Motor neuron (in vitro differentiated cells): ENCODE data around the gene ZBTB42. TPM values are rescaled to one million over a fixed set of nuclear protein-coding genes. Genes with fewer than 3 reads are reported as not detected.
A peak's percentile ranks its signal among the peaks of the same experiment; 100 is the strongest.

Experiments used
- ATAC-seq, 8 experiments: fragments of 200-7000 bp; cut with Tn5 transposase; replicated peaks in 6 of 8; 2 replicates each; pipeline ENCODE4 v1.8.0; 2021; ENCODE audit warnings: mild to moderate bottlenecking in 8 of 8, moderate library complexity in 8 of 8
- H3K27ac ChIP-seq, 2 donors: fragments of 250-450 bp; sonication (Bioruptor Pico); 2 replicates each; pipeline ENCODE4 v1.9.0; 2021; ENCODE audit warnings: antibody characterized with exemption in 2 of 2, mild to moderate bottlenecking in 2 of 2, moderate library complexity in 1 of 2
- H3K4me1 ChIP-seq, 2 donors: fragments of 250-450 bp; sonication (Bioruptor Pico); replicated peaks in 1 of 2; 2 replicates each; pipeline ENCODE4 v1.6.1; 2021; ENCODE audit warnings: antibody characterized with exemption in 2 of 2, mild to moderate bottlenecking in 2 of 2, moderate library complexity in 1 of 2
- H3K4me3 ChIP-seq, 5 donors: fragments of 250-450 bp; sonication (Bioruptor Pico); 2 replicates each; pipeline ENCODE4 v1.9.0; 2021; ENCODE audit warnings: antibody characterized with exemption in 5 of 5, mild to moderate bottlenecking in 5 of 5, moderate library complexity in 4 of 5
- WGBS, 10 experiments: fragments of 450-650 bp; shearing (Covaris generic); methylation state at CpG; one replicate each; pipeline ENCODE4 v1.0.0; 2022; 5-methylcytosine and 5-hydroxymethylcytosine counted together
- in situ Hi-C, 9 experiments: fragments of 400-800 bp; cut with MboI; loops; one replicate each; pipeline ENCODE4 v1.15.0; 2021; ENCODE audit warnings: low sequenced_read_pairs in 9 of 9, low pct_unique_long_range_greater_than_20kb in 2 of 9; ENCODE audit not compliant: unreplicated experiment in 9 of 9
- total RNA-seq, 8 experiments: library from RNA; unstranded; fragments of 300-600 nt; gene quantifications; 2 replicates each; pipeline versions ENCODE4 v1.2.3 to v1.2.4, GENCODE V29; 2022

ZBTB42 gene
- total RNA-seq: 1 to 10 TPM in 7 of 8 experiments, under 1 TPM in 1; 0.60 to 5.0 (median 2.4) TPM

DNA sequence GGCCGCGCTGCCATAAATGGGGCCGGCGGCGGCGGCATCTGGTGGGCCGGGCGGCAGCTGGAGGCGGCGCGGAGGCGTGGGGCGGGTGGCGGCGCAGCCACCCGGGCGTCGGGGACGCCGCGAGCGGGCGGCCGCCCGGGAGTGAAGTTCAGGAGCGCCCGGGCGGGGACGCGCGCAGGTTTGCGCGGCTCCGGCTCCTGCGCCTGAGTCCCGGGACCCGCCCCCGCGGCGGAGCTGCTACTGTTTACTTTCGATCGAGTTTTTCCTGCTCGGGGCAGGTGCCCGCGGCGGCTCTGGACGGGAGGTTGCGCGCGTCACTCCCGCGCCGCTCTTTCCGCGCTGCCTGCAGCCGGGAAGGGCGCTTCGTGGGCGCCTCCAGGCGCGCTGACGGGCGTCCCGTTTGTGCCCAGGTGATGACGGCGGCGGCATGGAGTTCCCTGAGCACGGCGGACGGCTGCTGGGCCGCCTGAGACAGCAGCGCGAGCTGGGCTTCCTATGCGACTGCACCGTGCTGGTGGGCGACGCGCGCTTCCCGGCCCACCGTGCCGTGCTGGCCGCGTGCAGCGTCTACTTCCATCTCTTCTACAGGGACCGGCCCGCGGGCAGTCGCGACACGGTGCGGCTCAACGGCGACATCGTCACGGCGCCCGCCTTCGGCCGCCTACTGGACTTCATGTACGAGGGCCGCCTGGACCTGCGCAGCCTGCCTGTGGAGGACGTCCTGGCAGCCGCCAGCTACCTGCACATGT is at the start of gene ZBTB42:
TSS of gene ZBTB42 (plus strand) at position 331 of the 749 bp plus-strand sequence. CDS start at position 428, 97 bp downstream.
- in situ Hi-C loops: no loop called here
- Histone ChIP-seq H3K4me1 (peaks cover 16 to 46% of the 10 kb centered on the region in 2 donors), H3K4me3 (peak within 1 kb of the TSS; percentile 35 to 45 (median 37)), H3K27ac (peak within 1 kb of the TSS in 1 of 2 donors; percentile 81)
- 0 to 100% (median 4%) methylated on average over 1 to 13 of the region's 105 CpGs; no CpG with 5 or more reads in 6 of the 10 experiments for WGBS, 10 experiments
- ATAC-seq: peak in 3 of 8 experiments; percentile 21 to 58 (median 29)

DNA sequence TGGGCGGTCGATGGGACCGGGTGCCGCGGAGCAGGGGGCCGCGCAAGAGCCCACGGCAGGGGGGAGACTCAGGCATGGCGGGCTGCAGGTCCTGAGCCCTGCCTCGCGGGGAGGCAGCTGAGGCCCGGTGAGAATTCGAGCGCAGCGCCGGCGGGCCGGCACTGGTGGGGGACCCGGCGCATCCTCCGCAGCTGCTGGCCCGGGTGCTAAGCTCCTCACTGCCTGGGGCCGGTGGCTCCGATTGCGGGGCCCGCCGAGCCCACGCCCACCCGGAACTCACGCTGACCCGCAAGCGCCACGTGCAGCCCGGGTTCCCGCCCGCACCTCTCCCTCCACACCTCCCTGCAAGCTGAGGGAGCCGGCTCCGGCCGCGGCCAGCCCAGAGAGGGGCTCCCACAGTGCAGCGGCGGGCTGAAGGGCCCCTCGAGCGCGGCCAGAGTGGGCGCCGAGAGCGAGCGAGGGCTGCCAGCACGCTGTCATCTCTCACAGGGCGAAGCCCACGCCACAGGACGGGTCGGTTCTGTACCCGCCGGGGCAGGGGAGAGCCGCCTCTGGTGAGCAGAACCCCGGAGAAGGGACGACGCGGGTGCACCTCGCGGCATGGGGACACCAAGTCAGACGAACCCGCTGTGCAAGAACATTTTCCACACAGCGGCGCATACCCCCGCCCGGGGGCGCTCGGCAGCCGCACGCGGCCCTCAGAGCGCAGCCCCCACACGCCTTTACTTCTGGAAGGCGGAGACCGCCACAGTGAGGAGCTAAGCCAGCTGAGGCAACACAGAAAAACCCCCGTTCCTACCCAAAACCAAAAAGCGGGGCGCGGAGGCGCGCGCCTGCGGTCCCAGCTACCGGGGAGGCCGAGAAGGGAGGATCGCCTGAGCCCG is 49.1 kb upstream of the ZBTB42 start:
- peak overlapping the region; percentile 73 to 95 (median 93) for H3K4me3 ChIP-seq
- in situ Hi-C loops: no loop called here
- H3K27ac ChIP-seq: peak overlapping the region; percentile 43 to 77
- WGBS, 10 experiments: 34 to 100% (median 52%) methylated on average over 1 to 11 of the region's 90 CpGs; no CpG with 5 or more reads in 5 of the 10 experiments
- H3K4me1 ChIP-seq: peaks cover 10 to 16% of the 10 kb centered on the region in 2 donors
- no peak for ATAC-seq

DNA sequence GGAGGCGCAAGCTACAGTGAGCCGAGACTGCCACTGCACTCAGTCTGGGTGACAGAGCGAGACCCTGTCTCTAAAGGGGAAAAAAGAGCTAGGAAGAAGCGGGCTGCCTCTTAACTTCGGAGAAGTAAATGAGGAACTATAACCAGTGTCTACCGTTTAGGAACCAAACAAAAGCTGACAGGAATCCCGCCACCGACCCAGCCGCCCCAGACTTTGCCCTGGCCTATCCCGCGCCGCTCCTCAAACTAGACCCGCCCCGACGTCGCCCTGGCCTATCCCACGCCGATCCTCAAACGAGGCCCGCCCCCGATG is 48.5 kb upstream of the ZBTB42 start:
- 0 to 67% (median 2%) methylated on average over 1 to 17 of the region's 21 CpGs; no CpG with 5 or more reads in 5 of the 10 experiments for WGBS, 10 experiments
- Histone ChIP-seq H3K27ac (peak overlapping the region; percentile 43 to 77), H3K4me3 (peak overlapping the region; percentile 73 to 95 (median 93)), H3K4me1 (peaks cover 10 to 16% of the 10 kb centered on the region in 2 donors)
- ATAC-seq: peak in 6 of 8 experiments; percentile 85 to 87 (median 87)
- in situ Hi-C loops: no loop called here

DNA sequence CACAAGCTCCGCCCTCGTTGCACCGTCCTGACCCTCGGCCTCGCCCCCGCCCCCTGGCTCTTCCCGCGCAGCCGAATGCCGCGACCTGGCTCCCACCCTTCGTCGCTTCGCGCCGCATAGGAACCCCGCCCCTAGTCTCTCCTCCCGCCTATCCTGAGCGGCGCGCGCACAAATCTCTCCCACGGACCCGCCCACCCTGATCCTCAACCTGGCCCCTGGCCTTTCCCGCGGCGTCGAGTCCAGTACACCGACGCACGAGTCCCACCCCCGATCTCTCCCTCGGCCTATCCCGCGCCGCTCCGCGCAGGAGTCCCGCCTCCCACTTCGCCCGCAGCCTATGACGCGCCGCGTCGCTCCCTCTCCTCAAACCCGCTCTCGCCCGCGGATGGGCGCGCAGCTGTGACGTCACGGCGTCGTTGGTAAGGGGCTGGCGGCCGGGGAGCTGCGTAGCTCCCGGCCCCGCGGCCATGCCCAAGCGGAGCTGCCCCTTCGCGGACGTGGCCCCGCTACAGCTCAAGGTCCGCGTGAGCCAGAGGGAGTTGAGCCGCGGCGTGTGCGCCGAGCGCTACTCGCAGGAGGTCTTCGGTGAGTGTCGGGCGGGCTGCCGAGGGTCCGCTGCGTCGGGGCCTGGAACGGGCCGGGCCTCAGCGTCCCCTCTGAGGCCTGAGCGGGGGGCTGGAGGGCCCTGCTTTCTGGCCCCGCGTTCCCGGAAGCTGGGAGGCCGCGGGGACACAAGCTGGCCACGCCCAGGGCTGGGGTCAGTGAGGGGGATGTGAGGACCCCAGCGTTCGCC is 48.0 kb upstream of the ZBTB42 start, which contains the start of gene SIVA1:
TSS of gene SIVA1 (plus strand) at position 413 of the 793 bp plus-strand sequence. CDS start at position 468, 55 bp downstream.
- 1 to 19% (median 3%) methylated on average over 5 to 21 of the region's 95 CpGs; no CpG with 5 or more reads in 7 of the 10 experiments for WGBS, 10 experiments
- peak; percentile 88 to 95 (median 94) for ATAC-seq
- in situ Hi-C loops: no loop called here
- H3K27ac ChIP-seq: peak within 1 kb of the TSS; percentile 84 to 96
- peaks cover 10 to 16% of the 10 kb centered on the region in 2 donors for H3K4me1 ChIP-seq
- H3K4me3 ChIP-seq: peak within 1 kb of the TSS; percentile 73 to 95 (median 93)

DNA sequence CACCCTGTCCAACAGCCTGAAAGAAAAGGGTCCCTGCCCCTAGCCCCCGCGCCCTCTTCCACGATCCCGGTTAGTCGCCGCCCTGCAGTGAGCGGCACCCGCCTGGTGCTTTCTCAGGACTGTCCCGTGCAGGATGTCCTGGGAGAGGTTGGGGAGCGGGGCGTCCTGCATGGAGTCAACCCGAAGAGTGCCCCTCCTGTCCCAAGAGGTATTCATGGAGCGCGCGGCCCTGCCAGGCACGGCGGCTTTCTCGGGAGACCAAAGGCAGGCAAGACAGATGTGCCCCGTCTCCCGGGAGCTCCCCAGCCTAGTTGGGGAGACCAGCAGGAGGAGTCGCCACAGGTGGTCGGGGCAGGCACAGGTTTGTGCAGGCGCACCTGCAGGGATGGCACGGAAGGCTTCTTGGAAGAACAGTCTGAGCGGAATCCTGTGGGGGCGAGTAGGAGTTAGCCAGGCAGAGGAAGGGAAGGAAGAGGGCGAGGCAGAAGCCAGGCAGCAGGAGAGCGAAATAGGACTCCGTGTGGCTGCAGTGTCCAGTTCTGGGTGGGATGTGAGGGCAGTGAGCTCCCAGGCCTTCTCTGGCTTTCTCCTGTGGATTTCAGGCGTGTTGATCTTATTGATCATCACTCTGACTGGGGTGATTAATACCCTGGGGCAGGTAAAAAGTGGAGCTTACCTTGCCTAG is 47.2 kb upstream of the ZBTB42 start:
- Histone ChIP-seq H3K4me1 (peaks cover 10 to 12% of the 10 kb centered on the region in 2 donors), H3K4me3 (peak overlapping the region; percentile 73 to 95 (median 93)), H3K27ac (peak overlapping the region; percentile 84 to 96)
- in situ Hi-C loops: no loop called here
- WGBS, 10 experiments: 0 to 8% (median 7%) methylated on average over 1 to 10 of the region's 30 CpGs; no CpG with 5 or more reads in 5 of the 10 experiments
- ATAC-seq: peak in 2 of 8 experiments; percentile 3 to 4

DNA sequence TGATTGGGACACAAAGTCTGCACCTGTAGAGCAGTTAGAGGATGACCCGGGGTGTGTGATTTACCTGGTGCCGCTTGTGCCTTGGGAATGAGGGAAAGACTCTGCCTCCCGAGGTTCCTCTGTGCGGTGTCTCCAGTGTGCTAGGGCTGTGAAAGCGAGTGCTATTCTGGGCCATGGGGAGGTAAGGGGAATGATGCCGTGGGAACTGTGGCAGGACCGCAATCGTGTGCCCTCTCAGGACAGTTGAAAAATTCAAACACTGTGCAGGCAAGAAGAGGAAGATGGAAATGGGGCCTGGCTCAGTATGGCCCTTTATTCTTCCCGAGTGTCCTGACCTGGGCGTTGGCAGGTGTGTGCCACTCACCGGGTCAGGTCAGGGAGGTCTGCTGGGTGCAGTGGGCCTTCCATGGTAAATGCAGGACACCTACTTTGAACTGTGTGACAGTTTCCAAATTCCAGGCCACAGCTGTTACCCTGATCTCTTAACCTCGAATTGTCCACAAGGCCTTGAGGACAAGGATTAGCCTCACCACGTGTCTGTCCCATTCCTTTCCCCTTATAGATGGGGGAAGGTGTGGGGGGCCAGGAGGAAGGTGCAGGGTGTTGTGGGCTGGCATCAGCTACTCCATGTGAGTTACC is 46.6 kb upstream of the ZBTB42 start:
- whole genome bisulfite sequencing, 10 experiments: 0 to 62% (median 51%) methylated on average over 1 to 8 of the region's 13 CpGs; no CpG with 5 or more reads in 2 of the 10 experiments
- no peak overlapping the region for H3K27ac ChIP-seq
- in situ Hi-C loops: no loop called here
- H3K4me3 ChIP-seq: peak overlapping the region; percentile 73 to 95 (median 93)
- H3K4me1 ChIP-seq: peaks cover 10 to 12% of the 10 kb centered on the region in 2 donors
- ATAC-seq: no peak

DNA sequence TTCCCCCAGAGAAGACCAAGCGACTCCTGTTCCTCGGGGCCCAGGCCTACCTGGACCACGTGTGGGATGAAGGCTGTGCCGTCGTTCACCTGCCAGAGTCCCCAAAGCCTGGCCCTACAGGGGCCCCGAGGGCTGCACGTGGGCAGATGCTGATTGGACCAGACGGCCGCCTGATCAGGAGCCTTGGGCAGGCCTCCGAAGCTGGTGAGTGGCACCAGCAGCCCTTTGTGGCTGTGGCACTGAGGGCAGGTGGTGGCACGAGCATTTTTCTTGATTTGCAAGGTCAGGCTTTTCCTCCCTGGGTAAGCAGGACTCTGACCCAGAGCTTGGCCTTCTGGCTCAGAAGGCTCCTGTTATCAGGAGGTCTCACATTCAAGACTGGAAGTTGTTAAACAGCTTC is 45.3 kb upstream of the ZBTB42 start:
- in situ Hi-C loops: no loop called here
- Histone ChIP-seq H3K27ac (no peak overlapping the region), H3K4me3 (no peak overlapping the region), H3K4me1 (peaks cover 10 to 12% of the 10 kb centered on the region in 2 donors)
- 67 to 100% (median 89%) methylated on average over 1 to 4 of the region's 11 CpGs; no CpG with 5 or more reads in 5 of the 10 experiments for WGBS, 10 experiments
- no peak for ATAC-seq

DNA sequence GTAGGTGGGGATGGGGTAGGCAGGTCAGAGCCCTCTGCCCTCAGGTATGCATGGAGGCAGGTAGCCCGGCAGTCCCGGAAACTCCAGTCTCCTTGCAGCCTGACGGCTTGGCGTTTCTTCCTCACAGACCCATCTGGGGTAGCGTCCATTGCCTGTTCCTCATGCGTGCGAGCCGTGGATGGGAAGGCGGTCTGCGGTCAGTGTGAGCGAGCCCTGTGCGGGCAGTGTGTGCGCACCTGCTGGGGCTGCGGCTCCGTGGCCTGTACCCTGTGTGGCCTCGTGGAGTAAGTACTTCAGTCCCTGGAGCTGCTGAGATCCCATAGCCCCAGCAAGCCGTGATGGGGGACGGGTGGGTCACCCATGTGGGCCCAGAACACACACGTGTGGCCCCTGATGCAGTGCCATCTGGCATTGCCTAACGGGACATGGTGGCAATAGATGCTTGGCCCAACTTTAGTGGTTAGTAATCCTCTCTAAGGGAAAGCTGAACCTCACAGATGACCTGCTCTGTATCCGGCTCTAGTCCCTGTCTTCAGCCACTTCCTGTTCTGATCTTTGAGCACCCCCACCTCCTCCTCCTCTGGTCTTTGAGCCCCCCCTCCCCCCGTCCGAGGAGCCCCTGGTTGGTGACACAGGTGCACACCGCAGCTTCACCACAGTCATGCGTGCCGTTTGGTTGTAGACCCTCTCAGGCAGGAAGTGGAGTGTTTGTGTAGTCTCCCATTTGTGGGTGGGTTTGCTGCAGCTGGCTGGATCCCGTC is 44.2 kb upstream of the ZBTB42 start:
- ATAC-seq: no peak
- Histone ChIP-seq H3K27ac (no peak overlapping the region), H3K4me3 (no peak overlapping the region), H3K4me1 (peaks cover 10 to 12% of the 10 kb centered on the region in 2 donors)
- WGBS, 10 experiments: 86 to 92% methylated on average over 2 to 4 of the region's 27 CpGs; no CpG with 5 or more reads in 8 of the 10 experiments
- in situ Hi-C loops: no loop called here

DNA sequence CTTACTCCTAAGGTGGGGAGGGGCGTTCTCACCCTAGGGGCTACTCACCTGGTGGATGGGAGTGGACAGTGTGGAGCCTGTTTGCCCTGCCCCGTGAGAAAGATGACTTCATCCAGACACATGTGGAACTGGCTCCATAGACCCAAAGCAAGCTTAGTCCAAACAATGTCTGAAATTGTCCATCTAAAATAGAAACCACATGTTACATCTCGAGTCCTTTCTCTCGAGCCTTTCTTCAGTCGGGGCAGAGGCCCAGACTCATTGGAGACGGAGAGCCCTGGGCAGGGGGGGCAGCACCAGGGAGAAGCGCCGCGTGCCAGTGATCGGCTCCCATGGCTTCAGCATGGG is 43.7 kb upstream of the ZBTB42 start:
- no peak for ATAC-seq

DNA sequence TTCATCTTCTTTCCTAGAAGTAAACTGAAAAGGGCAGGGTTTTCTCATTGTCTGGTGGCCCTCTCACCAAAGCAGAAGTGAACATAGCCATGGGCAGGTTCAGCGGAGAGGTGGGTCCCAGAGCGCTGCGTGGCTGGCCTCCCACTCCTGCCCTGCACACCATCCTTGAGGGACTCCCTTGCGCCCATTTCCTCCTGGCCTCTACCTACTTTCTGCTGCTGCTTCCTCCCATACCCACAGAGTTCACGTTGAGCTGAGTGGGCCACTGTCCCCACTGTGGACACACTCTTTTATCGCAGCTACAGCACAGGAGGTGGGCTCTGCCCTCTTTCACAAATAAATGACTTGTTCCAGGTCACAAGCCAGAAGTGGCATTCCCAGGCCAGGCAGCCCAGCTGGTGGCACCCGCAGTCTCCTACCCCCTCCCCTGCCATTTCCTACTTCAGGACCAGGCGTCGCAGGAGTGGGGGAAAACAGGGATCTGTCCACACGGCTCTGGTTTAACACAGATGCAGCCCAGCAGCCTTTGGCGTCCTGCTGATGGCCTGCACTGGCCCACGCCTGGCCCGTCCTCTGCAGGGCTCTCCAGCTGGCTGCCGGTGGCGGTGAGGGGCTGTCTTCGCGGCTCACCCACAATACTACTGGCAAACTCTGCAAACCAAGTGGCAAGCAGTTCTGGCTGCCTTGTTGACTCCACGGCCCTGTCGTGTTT is 43.1 kb upstream of the ZBTB42 start:
- no peak for ATAC-seq
- H3K27ac ChIP-seq: no peak overlapping the region
- no peak overlapping the region for H3K4me3 ChIP-seq
- WGBS, 10 experiments: 93 to 100% (median 100%) methylated on average over 1 to 11 of the region's 19 CpGs; no CpG with 5 or more reads in 3 of the 10 experiments
- peaks cover 7 to 10% of the 10 kb centered on the region in 2 donors for H3K4me1 ChIP-seq
- in situ Hi-C loops: no loop called here

More for the DNA sequence above, 43.7 kb upstream of the ZBTB42 start:
- H3K4me1 ChIP-seq: peaks cover 7 to 10% of the 10 kb centered on the region in 2 donors
- no peak overlapping the region for H3K4me3 ChIP-seq
- in situ Hi-C loops: no loop called here
- 0 to 98% (median 90%) methylated on average over 1 to 10 of the region's 10 CpGs; no CpG with 5 or more reads in 5 of the 10 experiments for WGBS, 10 experiments
- H3K27ac ChIP-seq: no peak overlapping the region
